ENCODE results near the gene DRAM2.

DRAM2 gene

DNA sequence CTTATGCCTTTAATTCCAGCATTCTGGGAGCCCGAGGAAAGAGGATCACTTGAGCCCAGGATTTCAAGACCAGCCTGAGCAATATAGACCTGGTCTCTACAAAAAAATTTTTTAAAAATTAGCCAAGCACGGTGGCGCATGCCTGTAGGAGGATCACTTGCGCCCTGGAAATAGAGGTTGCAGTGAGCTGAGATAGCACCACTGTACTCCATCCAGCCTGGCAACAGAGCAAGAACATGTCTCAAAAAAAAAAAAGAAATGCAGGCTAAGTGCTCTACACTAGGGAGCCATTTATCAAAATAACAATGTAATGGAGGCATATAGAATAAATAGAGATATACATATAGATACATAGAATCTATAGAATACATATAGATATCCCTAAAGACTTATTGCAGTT lies 23.5 kb upstream of the DRAM2 start:
- no peak for TF ChIP-seq ZNF146 (tag by site-specific recombination; IDR thresholded peaks at IDR 0.05)
- TF ChIP-seq ZNF174 (tag by site-specific recombination; IDR thresholded peaks at IDR 0.05), result no peak
- no peak for TF ChIP-seq KLF16 (tag by site-specific recombination; IDR thresholded peaks at IDR 0.05)
- TF ChIP-seq ZNF132 (tag by site-specific recombination; IDR thresholded peaks at IDR 0.05; ENCODE audit: borderline replicate concordance), result no peak
- no peak for TF ChIP-seq ZNF558 (tag by site-specific recombination; IDR thresholded peaks at IDR 0.05)
- no peak for TF ChIP-seq ZNF121 (tag by site-specific recombination; IDR thresholded peaks at IDR 0.05)
- TF ChIP-seq, protein P1, sequence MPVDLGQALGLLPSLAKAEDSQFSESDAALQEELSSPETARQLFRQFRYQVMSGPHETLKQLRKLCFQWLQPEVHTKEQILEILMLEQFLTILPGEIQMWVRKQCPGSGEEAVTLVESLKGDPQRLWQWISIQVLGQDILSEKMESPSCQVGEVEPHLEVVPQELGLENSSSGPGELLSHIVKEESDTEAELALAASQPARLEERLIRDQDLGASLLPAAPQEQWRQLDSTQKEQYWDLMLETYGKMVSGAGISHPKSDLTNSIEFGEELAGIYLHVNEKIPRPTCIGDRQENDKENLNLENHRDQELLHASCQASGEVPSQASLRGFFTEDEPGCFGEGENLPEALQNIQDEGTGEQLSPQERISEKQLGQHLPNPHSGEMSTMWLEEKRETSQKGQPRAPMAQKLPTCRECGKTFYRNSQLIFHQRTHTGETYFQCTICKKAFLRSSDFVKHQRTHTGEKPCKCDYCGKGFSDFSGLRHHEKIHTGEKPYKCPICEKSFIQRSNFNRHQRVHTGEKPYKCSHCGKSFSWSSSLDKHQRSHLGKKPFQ (tag by site-specific recombination; IDR thresholded peaks at IDR 0.05), result no peak
- no peak for TF ChIP-seq ZNF791 (tag by site-specific recombination; IDR thresholded peaks at IDR 0.05)
- TF ChIP-seq, protein P2, sequence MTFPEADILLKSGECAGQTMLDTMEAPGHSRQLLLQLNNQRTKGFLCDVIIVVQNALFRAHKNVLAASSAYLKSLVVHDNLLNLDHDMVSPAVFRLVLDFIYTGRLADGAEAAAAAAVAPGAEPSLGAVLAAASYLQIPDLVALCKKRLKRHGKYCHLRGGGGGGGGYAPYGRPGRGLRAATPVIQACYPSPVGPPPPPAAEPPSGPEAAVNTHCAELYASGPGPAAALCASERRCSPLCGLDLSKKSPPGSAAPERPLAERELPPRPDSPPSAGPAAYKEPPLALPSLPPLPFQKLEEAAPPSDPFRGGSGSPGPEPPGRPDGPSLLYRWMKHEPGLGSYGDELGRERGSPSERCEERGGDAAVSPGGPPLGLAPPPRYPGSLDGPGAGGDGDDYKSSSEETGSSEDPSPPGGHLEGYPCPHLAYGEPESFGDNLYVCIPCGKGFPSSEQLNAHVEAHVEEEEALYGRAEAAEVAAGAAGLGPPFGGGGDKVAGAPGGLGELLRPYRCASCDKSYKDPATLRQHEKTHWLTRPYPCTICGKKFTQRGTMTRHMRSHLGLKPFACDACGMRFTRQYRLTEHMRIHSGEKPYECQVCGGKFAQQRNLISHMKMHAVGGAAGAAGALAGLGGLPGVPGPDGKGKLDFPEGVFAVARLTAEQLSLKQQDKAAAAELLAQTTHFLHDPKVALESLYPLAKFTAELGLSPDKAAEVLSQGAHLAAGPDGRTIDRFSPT (tag by site-specific recombination; IDR thresholded peaks at IDR 0.05), result no peak
- TF ChIP-seq ZBTB17 (tag by site-specific recombination; IDR thresholded peaks at IDR 0.05), result no peak
- no peak for TF ChIP-seq ZNF510 (tag by site-specific recombination; IDR thresholded peaks at IDR 0.05; ENCODE audit: insufficient replicate concordance)
- TF ChIP-seq ZNF292 (tag by site-specific recombination; IDR thresholded peaks at IDR 0.05; ENCODE audit: borderline replicate concordance, low read depth), result no peak
- TF ChIP-seq, protein P3, sequence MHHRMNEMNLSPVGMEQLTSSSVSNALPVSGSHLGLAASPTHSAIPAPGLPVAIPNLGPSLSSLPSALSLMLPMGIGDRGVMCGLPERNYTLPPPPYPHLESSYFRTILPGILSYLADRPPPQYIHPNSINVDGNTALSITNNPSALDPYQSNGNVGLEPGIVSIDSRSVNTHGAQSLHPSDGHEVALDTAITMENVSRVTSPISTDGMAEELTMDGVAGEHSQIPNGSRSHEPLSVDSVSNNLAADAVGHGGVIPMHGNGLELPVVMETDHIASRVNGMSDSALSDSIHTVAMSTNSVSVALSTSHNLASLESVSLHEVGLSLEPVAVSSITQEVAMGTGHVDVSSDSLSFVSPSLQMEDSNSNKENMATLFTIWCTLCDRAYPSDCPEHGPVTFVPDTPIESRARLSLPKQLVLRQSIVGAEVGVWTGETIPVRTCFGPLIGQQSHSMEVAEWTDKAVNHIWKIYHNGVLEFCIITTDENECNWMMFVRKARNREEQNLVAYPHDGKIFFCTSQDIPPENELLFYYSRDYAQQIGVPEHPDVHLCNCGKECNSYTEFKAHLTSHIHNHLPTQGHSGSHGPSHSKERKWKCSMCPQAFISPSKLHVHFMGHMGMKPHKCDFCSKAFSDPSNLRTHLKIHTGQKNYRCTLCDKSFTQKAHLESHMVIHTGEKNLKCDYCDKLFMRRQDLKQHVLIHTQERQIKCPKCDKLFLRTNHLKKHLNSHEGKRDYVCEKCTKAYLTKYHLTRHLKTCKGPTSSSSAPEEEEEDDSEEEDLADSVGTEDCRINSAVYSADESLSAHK (tag by site-specific recombination; IDR thresholded peaks at IDR 0.05), result no peak
- TF ChIP-seq ZBTB20 (tag by site-specific recombination; IDR thresholded peaks at IDR 0.05), result no peak
- CTCF ChIA-PET, result interaction anchor here (1.6 kb wide), 1 partner anchor 26 kb away, joined by 6 read pairs; no protein-coding TSS in a partner anchor

DNA sequence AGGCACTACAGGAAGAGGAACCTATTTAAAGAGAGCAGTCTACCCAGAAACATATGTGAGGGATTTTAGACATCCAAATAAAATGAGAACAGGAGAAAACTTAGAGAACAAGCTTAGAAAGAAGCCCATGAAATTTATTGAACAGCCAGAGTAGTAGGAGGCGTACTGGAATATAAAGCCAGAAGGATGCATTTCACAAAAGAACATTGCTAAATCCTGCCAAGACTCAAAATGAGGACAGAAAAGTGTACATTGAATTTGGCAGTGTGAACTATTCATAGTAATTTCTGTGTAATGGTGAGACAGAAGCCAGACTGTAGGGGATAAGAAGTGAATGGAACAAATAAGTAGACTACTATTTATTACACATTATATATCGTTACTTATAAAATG lies 22.6 kb upstream of the DRAM2 start:
- H3K4me1 ChIP-seq (ENCODE audit: control insufficient read depth, insufficient read depth, low read length), result no peaks in the 10 kb centered on the region
- TF ChIP-seq, protein P4, sequence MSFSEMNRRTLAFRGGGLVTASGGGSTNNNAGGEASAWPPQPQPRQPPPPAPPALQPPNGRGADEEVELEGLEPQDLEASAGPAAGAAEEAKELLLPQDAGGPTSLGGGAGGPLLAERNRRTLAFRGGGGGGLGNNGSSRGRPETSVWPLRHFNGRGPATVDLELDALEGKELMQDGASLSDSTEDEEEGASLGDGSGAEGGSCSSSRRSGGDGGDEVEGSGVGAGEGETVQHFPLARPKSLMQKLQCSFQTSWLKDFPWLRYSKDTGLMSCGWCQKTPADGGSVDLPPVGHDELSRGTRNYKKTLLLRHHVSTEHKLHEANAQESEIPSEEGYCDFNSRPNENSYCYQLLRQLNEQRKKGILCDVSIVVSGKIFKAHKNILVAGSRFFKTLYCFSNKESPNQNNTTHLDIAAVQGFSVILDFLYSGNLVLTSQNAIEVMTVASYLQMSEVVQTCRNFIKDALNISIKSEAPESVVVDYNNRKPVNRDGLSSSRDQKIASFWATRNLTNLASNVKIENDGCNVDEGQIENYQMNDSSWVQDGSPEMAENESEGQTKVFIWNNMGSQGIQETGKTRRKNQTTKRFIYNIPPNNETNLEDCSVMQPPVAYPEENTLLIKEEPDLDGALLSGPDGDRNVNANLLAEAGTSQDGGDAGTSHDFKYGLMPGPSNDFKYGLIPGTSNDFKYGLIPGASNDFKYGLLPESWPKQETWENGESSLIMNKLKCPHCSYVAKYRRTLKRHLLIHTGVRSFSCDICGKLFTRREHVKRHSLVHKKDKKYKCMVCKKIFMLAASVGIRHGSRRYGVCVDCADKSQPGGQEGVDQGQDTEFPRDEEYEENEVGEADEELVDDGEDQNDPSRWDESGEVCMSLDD (tag by site-specific recombination; IDR thresholded peaks at IDR 0.05), result no peak
- POLR2A ChIA-PET, result no interaction called here
- no peak overlapping the region for H3K4me3 ChIP-seq (ENCODE audit: low read depth, low read length)
- H3K27ac ChIP-seq (ENCODE audit: extremely low read depth, low read depth, low read length), result no peak overlapping the region
- H3K9me3 ChIP-seq (ENCODE audit: control insufficient read depth, insufficient read depth, low read depth, low read length), result no peaks in the 10 kb centered on the region
- CTCF ChIA-PET, result interaction anchor here (1.6 kb wide), 1 partner anchor 27 kb away, joined by 6 read pairs; no protein-coding TSS in a partner anchor
- peaks cover 4 to 21% of the 10 kb centered on the region in 2 experiments for H3K36me3 ChIP-seq (ENCODE audit: control insufficient read depth in 2 of 2, insufficient read depth in 1 of 2, low read length in 2 of 2)

More for the DNA sequence above, 23.5 kb upstream of the DRAM2 start:
- POLR2A ChIA-PET, result no interaction called here
- no peaks in the 10 kb centered on the region for H3K9me3 ChIP-seq (ENCODE audit: control insufficient read depth, insufficient read depth, low read depth, low read length)
- H3K4me1 ChIP-seq (ENCODE audit: control insufficient read depth, insufficient read depth, low read length), result no peaks in the 10 kb centered on the region
- H3K4me3 ChIP-seq (ENCODE audit: low read depth, low read length), result no peak overlapping the region
- peaks cover 12 to 29% of the 10 kb centered on the region in 2 experiments for H3K36me3 ChIP-seq (ENCODE audit: control insufficient read depth in 2 of 2, insufficient read depth in 1 of 2, low read length in 2 of 2)
- no peak overlapping the region for H3K27ac ChIP-seq (ENCODE audit: extremely low read depth, low read depth, low read length)

Measured in HEK293 (cell line).